Cardiac muscle cell (in vitro differentiated cells and primary cell): Measurements from ENCODE around the gene CAPN9. TPM values are rescaled to one million over a fixed set of nuclear protein-coding genes. Genes with fewer than 3 reads are reported as not detected.
A peak's percentile ranks its signal among the peaks of the same experiment; 100 is the strongest.

Experiments used
- DNase-seq, 2 donors: peaks; one replicate each; pipeline versions ENCODE4 v3.0.0 to v3.0.0-alpha.2; 2010 to 2017; ENCODE audit warnings: low read depth in 1 of 2, low spot score in 1 of 2
- H3K27ac ChIP-seq: fragments of 200-600 bp; sonication (generic); 2 replicates; pipeline ENCODE4 v1.5.1; 2016
- H3K27me3 ChIP-seq: fragments of 200-600 bp; sonication (generic); 2 replicates; pipeline ENCODE4 v1.6.0; 2016; ENCODE audit warnings: control low read depth
- H3K36me3 ChIP-seq: fragments of 200-600 bp; sonication (generic); 2 replicates; pipeline ENCODE4 v1.5.1; 2016; ENCODE audit warnings: control low read depth
- H3K4me1 ChIP-seq: fragments of 200-600 bp; sonication (generic); 2 replicates; pipeline ENCODE4 v1.8.1; 2017; ENCODE audit warnings: low read depth, mild to moderate bottlenecking, mixed run types
- H3K4me3 ChIP-seq: fragments of 200-600 bp; sonication (generic); 2 replicates; pipeline ENCODE4 v1.5.1; 2016; ENCODE audit warnings: mild to moderate bottlenecking
- H3K9me3 ChIP-seq: fragments of 200-600 bp; sonication (generic); 2 replicates; pipeline ENCODE4 v1.5.1; 2017; ENCODE audit warnings: low read depth, mild to moderate bottlenecking, control low read depth
- polyA plus RNA-seq: library from polyadenylated mRNA; unstranded; fragments of >200 nt; fragmentation: Nextera tagmentation; extraction: Ambion mirVana; gene quantifications from 2 replicates; pipeline ENCODE4 v1.2.1, GENCODE V29; 2016
- total RNA-seq: library from RNA; depleted of rRNA; stranded (reverse); fragments of >200 nt; gene quantifications from 2 replicates; pipeline ENCODE4 v1.2.3, GENCODE V29; 2016
- TF ChIP-seq, protein P1 (sequence below): IDR thresholded peaks from 2 replicates; pipeline ENCODE4 v1.5.1; 2012; ENCODE audit warnings: low read depth, mild to moderate bottlenecking, low read length

CAPN9 gene
- total and polyA plus RNA-seq, 2 experiments from 2014 or later = 0.12 to 0.87 TPM

DNA sequence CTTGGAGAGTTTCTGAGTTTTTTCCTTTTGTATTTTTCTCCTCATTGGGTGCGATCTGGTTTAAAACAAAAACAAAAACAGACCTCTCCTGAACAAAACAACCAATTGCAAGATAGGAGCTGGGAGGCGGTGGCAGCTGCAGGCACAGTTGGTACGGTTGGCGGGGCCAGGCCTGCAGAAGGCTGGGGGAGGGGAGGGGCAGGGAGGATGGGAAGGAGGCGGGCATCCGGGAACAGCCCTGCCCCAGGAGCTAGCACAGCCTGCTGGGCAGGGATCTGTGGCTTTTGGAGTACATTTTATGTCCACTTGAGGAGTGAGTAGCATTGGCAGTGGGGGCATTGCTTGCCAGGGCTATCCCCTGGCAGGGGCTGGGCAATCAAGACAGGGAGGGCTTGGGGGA, 5.2 kb downstream of the CAPN9 start:
- peak overlapping the region; percentile 85 for H3K27ac ChIP-seq
- H3K4me1 ChIP-seq = peaks cover 28% of the 10 kb centered on the region
- no peaks in the 10 kb centered on the region for H3K36me3 ChIP-seq
- DNase-seq = no peak
- H3K27me3 ChIP-seq = no peaks in the 10 kb centered on the region
- TF ChIP-seq, protein P1, sequence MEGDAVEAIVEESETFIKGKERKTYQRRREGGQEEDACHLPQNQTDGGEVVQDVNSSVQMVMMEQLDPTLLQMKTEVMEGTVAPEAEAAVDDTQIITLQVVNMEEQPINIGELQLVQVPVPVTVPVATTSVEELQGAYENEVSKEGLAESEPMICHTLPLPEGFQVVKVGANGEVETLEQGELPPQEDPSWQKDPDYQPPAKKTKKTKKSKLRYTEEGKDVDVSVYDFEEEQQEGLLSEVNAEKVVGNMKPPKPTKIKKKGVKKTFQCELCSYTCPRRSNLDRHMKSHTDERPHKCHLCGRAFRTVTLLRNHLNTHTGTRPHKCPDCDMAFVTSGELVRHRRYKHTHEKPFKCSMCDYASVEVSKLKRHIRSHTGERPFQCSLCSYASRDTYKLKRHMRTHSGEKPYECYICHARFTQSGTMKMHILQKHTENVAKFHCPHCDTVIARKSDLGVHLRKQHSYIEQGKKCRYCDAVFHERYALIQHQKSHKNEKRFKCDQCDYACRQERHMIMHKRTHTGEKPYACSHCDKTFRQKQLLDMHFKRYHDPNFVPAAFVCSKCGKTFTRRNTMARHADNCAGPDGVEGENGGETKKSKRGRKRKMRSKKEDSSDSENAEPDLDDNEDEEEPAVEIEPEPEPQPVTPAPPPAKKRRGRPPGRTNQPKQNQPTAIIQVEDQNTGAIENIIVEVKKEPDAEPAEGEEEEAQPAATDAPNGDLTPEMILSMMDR = no peak
- no peak overlapping the region for H3K4me3 ChIP-seq
- no peaks in the 10 kb centered on the region for H3K9me3 ChIP-seq

DNA sequence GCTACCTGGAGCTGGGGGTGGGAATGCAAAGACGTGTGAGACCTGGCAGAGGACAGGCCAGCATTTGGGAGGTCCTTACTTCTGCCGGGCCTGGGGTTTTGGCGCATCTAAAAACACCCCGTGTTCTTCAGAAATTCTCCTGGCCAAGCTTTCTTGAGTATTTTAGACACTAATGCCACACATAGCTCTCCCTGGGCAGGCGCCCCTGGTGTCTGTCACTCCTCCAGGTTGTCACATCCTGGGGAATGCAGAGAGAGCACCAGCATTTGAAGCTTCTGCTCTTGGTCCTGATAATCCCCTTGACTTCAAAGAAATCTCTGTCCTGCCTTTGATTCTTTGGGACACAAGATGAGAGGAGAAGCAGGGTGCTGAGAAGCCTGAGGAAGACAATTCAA, 6.0 kb downstream of the CAPN9 start:
- H3K9me3 ChIP-seq = no peaks in the 10 kb centered on the region
- peaks cover 24% of the 10 kb centered on the region for H3K4me1 ChIP-seq
- H3K27ac ChIP-seq = peak overlapping the region; percentile 85
- no peak for DNase-seq
- no peaks in the 10 kb centered on the region for H3K36me3 ChIP-seq
- no peaks in the 10 kb centered on the region for H3K27me3 ChIP-seq
- no peak overlapping the region for H3K4me3 ChIP-seq
- TF ChIP-seq, protein P1 = no peak

DNA sequence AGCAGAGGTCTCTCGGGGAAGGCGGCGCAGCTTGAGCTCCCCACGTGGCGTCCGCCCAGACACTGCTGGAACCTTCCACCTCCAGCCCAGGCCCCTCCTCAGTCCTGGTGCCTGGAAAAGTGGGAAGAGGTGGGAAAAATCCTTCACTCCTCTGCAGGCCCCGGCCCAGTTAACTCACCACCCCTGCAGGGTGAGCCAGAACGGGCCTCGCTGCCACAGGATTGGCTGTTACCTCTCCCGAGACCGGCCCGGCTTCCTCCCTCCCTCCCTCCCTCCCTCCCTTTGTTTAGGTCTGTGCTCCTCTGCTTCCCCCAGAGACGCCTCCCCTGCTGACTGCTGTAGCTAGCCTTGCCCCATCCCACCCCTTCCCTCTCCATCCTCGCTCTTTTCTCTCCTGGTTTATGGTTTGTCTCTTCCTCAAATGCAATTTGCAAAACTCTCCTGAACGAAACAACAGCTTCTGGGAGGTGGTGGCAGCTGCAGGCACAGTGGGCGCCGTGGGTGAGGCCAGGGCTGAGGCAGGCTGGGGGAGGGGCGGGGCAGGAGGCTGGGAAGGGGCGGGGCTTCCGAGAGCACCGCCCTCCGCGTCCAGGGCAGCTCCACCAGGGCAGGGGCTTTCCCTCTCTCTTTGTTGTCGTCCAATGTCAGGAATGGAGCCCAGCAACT, 6.5 kb downstream of the CAPN9 start:
- DNase-seq = peak; percentile 71 to 76
- Histone ChIP-seq H3K4me3 (no peak overlapping the region), H3K27ac (peak overlapping the region; percentile 85)

DNA sequence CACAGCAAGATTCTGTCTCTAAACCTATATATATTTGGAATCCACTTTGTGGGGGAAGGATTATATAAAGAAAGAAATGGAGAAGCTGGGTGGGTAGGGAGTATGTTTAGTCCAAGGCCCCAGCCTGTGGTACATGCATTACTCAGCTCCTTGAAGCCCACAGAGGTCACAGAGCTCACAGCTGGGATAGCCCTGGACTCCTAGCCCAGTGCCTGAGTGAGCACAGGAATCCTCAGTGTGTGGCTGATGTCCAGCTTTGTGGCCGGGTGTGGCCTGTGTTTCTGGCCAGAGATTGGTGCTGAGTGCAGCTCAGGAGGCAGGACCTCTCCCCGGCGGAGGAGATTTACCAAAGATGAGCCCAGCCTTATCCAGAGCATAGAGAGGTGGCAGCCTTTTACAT, 7.6 kb downstream of the CAPN9 start:
- peaks cover 20% of the 10 kb centered on the region for H3K4me1 ChIP-seq
- H3K4me3 ChIP-seq = no peak overlapping the region
- peak in 1 of 2 donors; percentile 63 for DNase-seq
- no peaks in the 10 kb centered on the region for H3K36me3 ChIP-seq
- TF ChIP-seq, protein P1 = no peak
- no peaks in the 10 kb centered on the region for H3K27me3 ChIP-seq
- no peaks in the 10 kb centered on the region for H3K9me3 ChIP-seq
- H3K27ac ChIP-seq = peak overlapping the region; percentile 39

More for the DNA sequence above, 6.5 kb downstream of the CAPN9 start:
- H3K4me1 ChIP-seq = peaks cover 24% of the 10 kb centered on the region
- TF ChIP-seq, protein P1 = no peak
- no peaks in the 10 kb centered on the region for H3K9me3 ChIP-seq
- no peaks in the 10 kb centered on the region for H3K36me3 ChIP-seq
- no peaks in the 10 kb centered on the region for H3K27me3 ChIP-seq

DNA sequence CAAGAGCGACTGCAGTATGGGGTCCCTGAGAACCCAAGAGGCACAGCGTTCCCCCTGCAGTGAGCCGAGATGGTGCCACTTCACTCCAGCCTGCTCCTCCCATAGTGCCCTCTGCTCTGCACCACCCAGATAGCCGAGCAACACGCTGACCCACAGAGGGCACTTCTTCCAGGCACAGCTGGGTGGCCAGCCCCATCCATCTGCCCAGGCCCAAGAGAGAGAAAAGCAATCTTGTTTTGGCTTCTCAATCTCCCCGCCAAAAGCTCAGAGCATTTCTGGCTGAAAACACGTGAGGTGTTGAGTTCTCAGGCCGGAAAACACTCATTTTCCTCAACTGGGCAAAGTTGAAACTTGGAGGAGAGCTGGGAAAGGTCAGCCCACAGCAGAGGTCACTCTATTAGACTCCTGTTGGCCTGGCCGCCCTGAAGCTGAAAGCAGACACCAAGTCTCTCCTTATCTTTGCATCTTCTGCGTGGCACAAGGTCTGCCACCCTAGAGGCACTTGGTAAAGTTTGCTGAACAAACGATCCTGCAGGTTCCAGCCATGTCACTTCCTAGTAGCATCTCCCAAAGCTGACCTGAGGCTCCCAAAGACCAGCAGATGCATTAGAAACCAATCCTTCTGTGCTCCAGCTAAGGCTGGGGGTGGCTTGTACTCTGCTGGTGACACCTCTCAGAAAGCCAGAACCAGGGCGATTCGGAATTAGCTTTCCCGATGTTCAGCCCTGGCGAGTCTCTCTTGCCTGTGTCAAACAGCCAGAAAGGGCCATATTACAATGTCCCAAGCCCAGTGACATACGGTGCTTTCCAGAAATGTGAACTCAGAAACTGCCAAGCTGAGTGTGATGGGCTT, 10.9 kb downstream of the CAPN9 start:
- Histone ChIP-seq H3K4me1 (peaks cover 21% of the 10 kb centered on the region), H3K36me3 (no peaks in the 10 kb centered on the region), H3K9me3 (no peaks in the 10 kb centered on the region), H3K27me3 (no peaks in the 10 kb centered on the region), H3K27ac (no peak overlapping the region), H3K4me3 (no peak overlapping the region)
- DNase-seq = no peak
- TF ChIP-seq, protein P1 = no peak
